OCI-LY7 (cell line): Measurements from ENCODE around the gene TNFRSF8. TPM values are rescaled to one million over a fixed set of nuclear protein-coding genes. Genes with fewer than 3 reads are reported as not detected.

Experiments used
- BruUV-seq: library from RNA; stranded (reverse); fragments of 400-500 nt; replicated peaks from 2 replicates; lab custom pipeline; 2021; lab: Mats Ljungman, UMichigan
- CTCF ChIA-PET: fragments of 300-600 bp; sonication (Branson Sonifier 250); formaldehyde crosslinking; loops from one replicate; lab custom pipeline; 2022; ENCODE audit warnings: antibody characterized with exemption; ENCODE audit not compliant: unreplicated experiment; lab: Charles Lee
- POLR2A ChIA-PET: fragments of 300-600 bp; sonication (Branson Sonifier 250); formaldehyde crosslinking; loops from one replicate; lab custom pipeline; 2022; ENCODE audit warnings: antibody characterized with exemption; lab: Charles Lee
- DNase-seq: peaks from one replicate; pipeline ENCODE4 v3.0.0-alpha.2; 2015; ENCODE audit warnings: low spot score
- H2AFZ ChIP-seq: fragments of 200-600 bp; sonication (generic), shearing (Covaris generic); 2 replicates; pipeline ENCODE4 v1.6.1; 2014; ENCODE audit warnings: mild to moderate bottlenecking, antibody characterized with exemption, low read length, moderate library complexity
- H3K27ac ChIP-seq: fragments of 200-600 bp; sonication (generic); 2 replicates; pipeline ENCODE4 v1.5.1; 2014; ENCODE audit warnings: mixed run types, low read depth, mild to moderate bottlenecking, moderate library complexity, low read length, inconsistent platforms; ENCODE audit not compliant: poor library complexity, severe bottlenecking
- H3K36me3 ChIP-seq: fragments of 200-600 bp; sonication (generic); 2 replicates; pipeline ENCODE4 v1.6.1; 2014; ENCODE audit warnings: mild to moderate bottlenecking, antibody characterized with exemption, low read length, moderate library complexity, mixed read lengths; ENCODE audit not compliant: insufficient read depth
- H3K4me1 ChIP-seq: fragments of 200-600 bp; sonication (generic); 2 replicates; pipeline ENCODE4 v1.5.1; 2014; ENCODE audit warnings: mild to moderate bottlenecking, low read length; ENCODE audit not compliant: insufficient read depth, poor library complexity, severe bottlenecking
- H3K4me2 ChIP-seq: fragments of 200-600 bp; sonication (generic); 2 replicates; pipeline ENCODE4 v1.6.1; 2014; ENCODE audit warnings: mild to moderate bottlenecking, low read length
- H3K4me3 ChIP-seq: fragments of 200-600 bp; sonication (generic); 2 replicates; pipeline ENCODE4 v1.5.1; 2014; ENCODE audit warnings: mild to moderate bottlenecking, low read depth, low read length; ENCODE audit not compliant: poor library complexity, severe bottlenecking
- H3K79me2 ChIP-seq: fragments of 200-600 bp; sonication (generic); 2 replicates; pipeline ENCODE4 v1.6.1; 2016; ENCODE audit warnings: low read depth, mild to moderate bottlenecking, low read length, moderate library complexity, mixed read lengths; ENCODE audit not compliant: insufficient read depth
- H3K9me2 ChIP-seq: fragments of 200-600 bp; sonication (generic); 2 replicates; pipeline ENCODE4 v1.6.1; 2016; ENCODE audit warnings: mild to moderate bottlenecking, low read length, mixed read lengths; ENCODE audit not compliant: insufficient read depth
- H3K9me3 ChIP-seq: fragments of 200-600 bp; sonication (generic); 2 replicates; pipeline ENCODE4 v1.6.1; 2014; ENCODE audit warnings: mild to moderate bottlenecking, mixed run types, low read length, mixed read lengths
- H4K20me1 ChIP-seq: fragments of 200-600 bp; sonication (generic); 2 replicates; pipeline ENCODE4 v1.6.1; 2014; ENCODE audit warnings: mild to moderate bottlenecking, antibody characterized with exemption, low read length, moderate library complexity, mixed read lengths; ENCODE audit not compliant: insufficient read depth
- CTCF ChIP-seq: fragments of 200-600 bp; sonication (generic); conservative IDR thresholded peaks from 2 replicates; pipeline ENCODE4 v1.5.1; 2014; ENCODE audit warnings: mild to moderate bottlenecking, antibody characterized with exemption, low read length, moderate library complexity, mixed read lengths
- EZH2phosphoT487 ChIP-seq: fragments of 200-600 bp; sonication (generic); IDR thresholded peaks from 2 replicates; pipeline ENCODE4 v1.6.1; 2018; ENCODE audit warnings: low read depth, borderline replicate concordance, mild to moderate bottlenecking, mixed run types, antibody characterized with exemption, low read length, moderate library complexity, mixed read lengths
- intact Hi-C: fragments of 100-400 bp; cut with micrococcal nuclease; formaldehyde crosslinking; loops from one replicate; pipeline ENCODE4 v1.10.0; 2022; ENCODE audit not compliant: unreplicated experiment
- total RNA-seq, 2 experiments: library from RNA; depleted of rRNA in 1 of 2; stranded (reverse); fragments of >200 nt in 1 of 2; shearing (Covaris generic) in 1 of 2; gene quantifications; 2 replicates each; pipeline ENCODE4 v1.2.3, GENCODE V29; 2014 to 2022

TNFRSF8 gene
- total RNA-seq, 2 experiments from 2014 or later: 0.29 TPM; not detected in 1

DNA sequence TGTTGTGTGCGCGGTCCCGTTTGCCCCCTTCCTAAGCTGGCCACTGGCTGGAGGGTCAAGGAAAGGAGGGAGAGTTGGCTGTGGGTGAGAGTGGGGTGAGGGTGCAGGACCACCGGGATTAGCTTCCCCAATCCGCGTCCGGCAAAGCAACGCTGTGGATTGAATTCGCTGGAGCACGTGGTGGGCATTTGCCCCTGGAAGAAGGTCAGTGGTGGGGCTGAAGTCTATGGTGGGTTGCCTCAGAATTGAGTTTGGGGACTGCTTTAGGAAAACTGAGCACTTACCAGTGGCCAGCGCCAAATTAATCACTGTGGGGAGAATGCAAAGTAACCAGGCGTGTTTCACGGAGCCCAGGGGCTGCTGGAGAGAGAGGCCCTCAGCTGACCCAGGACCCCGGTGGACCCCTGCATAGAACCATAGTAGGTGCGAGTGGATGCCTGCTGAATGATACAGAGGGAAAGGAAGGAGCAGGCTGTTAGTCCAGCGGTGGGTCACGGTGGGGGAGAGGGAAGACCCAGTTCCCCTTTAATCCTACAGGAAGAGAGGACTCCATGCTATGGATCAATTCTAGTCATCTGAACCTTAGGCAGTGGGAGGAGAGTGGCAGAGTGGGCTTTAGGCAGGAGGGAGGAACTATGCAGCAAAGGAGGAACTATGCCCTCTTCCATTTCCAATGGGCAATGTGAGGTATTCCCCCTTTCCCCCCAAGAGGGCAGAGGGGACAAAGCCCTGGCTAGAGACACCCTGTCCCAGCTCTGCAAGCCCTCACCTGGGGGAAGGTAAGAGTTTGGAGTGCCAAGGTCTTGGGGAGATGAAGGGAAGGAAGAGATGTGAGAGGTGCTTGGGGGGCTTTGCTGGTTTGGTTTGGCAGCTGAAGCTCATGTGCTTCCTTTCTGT lies 1.2 kb downstream of the TNFRSF8 start:
- Histone ChIP-seq H3K79me2 (no peaks in the 10 kb centered on the region), H3K4me1 (peaks cover 11% of the 10 kb centered on the region), H4K20me1 (no peaks in the 10 kb centered on the region), H3K27ac (no peak overlapping the region), H3K36me3 (no peaks in the 10 kb centered on the region), H3K4me2 (no peak overlapping the region), H2AFZ (no peak overlapping the region), H3K9me3 (no peaks in the 10 kb centered on the region), H3K9me2 (no peaks in the 10 kb centered on the region), H3K4me3 (no peak overlapping the region)
- TF ChIP-seq CTCF (no peak), EZH2phosphoT487 (no peak; the same call in 1 of the 2 replicates)
- intact Hi-C loops: no loop called here
- POLR2A ChIA-PET: interaction anchor here (0.6 kb wide), 1 partner anchor 282 kb away, joined by 3 read pairs; no protein-coding TSS in a partner anchor
- CTCF ChIA-PET: no interaction called here
- no peak for DNase-seq
- BruUV-seq: no TSS peak

DNA sequence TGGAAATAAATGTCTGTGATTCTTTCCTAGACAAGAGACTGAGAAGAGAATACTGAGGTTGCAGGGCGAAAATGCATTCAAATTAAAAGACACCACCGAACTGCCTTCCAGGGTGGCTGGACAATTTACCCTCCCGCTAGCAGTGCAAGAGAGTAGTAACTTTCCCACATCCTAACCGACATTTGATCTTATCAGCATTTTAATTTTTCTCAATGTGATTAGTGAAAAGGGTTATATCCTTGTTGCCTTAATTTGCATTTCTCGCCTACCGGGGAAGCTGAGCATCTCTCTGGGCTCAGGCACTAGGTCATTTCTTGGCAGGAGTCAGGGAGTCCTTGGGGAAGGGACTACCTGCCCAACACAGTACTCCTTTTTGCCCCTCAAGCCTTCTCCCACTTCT lies 2.8 kb downstream of the TNFRSF8 start:
- peaks cover 3% of the 10 kb centered on the region for H3K4me1 ChIP-seq
- no peak overlapping the region for H3K27ac ChIP-seq
- H2AFZ ChIP-seq: no peak overlapping the region
- CTCF ChIA-PET: no interaction called here
- no peaks in the 10 kb centered on the region for H3K9me3 ChIP-seq
- H3K4me3 ChIP-seq: no peak overlapping the region
- no peaks in the 10 kb centered on the region for H3K9me2 ChIP-seq
- intact Hi-C loops: no loop called here
- H3K79me2 ChIP-seq: no peaks in the 10 kb centered on the region
- H3K36me3 ChIP-seq: no peaks in the 10 kb centered on the region
- no peak for DNase-seq
- no peaks in the 10 kb centered on the region for H4K20me1 ChIP-seq
- H3K4me2 ChIP-seq: no peak overlapping the region
- BruUV-seq: no TSS peak
- TF ChIP-seq CTCF: no peak
- POLR2A ChIA-PET: interaction anchor here (0.7 to 2.1 kb wide), 3 partner anchors 9 to 174 kb away, joined by 3 to 8 read pairs (median 3); no protein-coding TSS in a partner anchor
